Measurements from ENCODE around the gene TMEM87B.
"Not testable (repeated sequence)": the region's sequence is repeated elsewhere in the genome, so short reads cannot be mapped to it uniquely, and the experiment has no call there.

TMEM87B gene

GRCh38 chr2:112033600-112033999 lies 21.5 kb upstream of the TMEM87B start:
- no peak for DNase-seq (ENCODE audit: low read depth in 2 of 2)

GRCh38 chr2:112034924-112035323 lies 20.1 kb upstream of the TMEM87B start:
- no peak for DNase-seq (ENCODE audit: low read depth in 2 of 2)

GRCh38 chr2:112035786-112036185 lies 19.3 kb upstream of the TMEM87B start:
- DNase-seq (ENCODE audit: low read depth in 2 of 2): no peak

- DNase-seq (ENCODE audit: low read depth in 2 of 2): not testable (repeated sequence)
Measured at GRCh38 chr2:112039556-112039955, 15.5 kb upstream of the TMEM87B start.

GRCh38 chr2:112040066-112040465 lies 15.0 kb upstream of the TMEM87B start:
- not testable (repeated sequence) for DNase-seq (ENCODE audit: low read depth in 2 of 2)

GRCh38 chr2:112041460-112041859 lies 13.6 kb upstream of the TMEM87B start:
- DNase-seq (ENCODE audit: low read depth in 2 of 2): not testable (repeated sequence)

GRCh38 chr2:112045446-112046014 lies 9.5 kb upstream of the TMEM87B start:
- no peak for DNase-seq (ENCODE audit: low read depth in 2 of 2)

GRCh38 chr2:112046231-112046630 lies 8.8 kb upstream of the TMEM87B start:
- no peak for DNase-seq (ENCODE audit: low read depth in 2 of 2)

GRCh38 chr2:112047537-112048235 lies 7.4 kb upstream of the TMEM87B start:
- DNase-seq (ENCODE audit: low read depth in 2 of 2): no peak

GRCh38 chr2:112048236-112048592 lies 6.9 kb upstream of the TMEM87B start:
- no peak for DNase-seq (ENCODE audit: low read depth in 2 of 2)

- DNase-seq (ENCODE audit: low read depth in 2 of 2): no peak
Measured at GRCh38 chr2:112048887-112049286, 6.2 kb upstream of the TMEM87B start.

GRCh38 chr2:112050316-112050715 lies 4.8 kb upstream of the TMEM87B start:
- no peak for DNase-seq (ENCODE audit: low read depth in 2 of 2)

GRCh38 chr2:112053917-112054846 lies 887 bp upstream of the TMEM87B start:
- peak; percentile 97 to 99 for DNase-seq (ENCODE audit: low read depth in 2 of 2)

GRCh38 chr2:112055730-112056625 lies 909 bp downstream of the TMEM87B start:
- DNase-seq (ENCODE audit: low read depth in 2 of 2): no peak

- DNase-seq (ENCODE audit: low read depth in 2 of 2): no peak
Measured at GRCh38 chr2:112056626-112056987, 1.5 kb downstream of the TMEM87B start.

- DNase-seq (ENCODE audit: low read depth in 2 of 2): no peak
Measured at GRCh38 chr2:112059671-112060070, 4.6 kb downstream of the TMEM87B start.

GRCh38 chr2:112061299-112061698 lies 6.2 kb downstream of the TMEM87B start:
- no peak for DNase-seq (ENCODE audit: low read depth in 2 of 2)

- DNase-seq (ENCODE audit: low read depth in 2 of 2): no peak
Measured at GRCh38 chr2:112061840-112062239, 6.8 kb downstream of the TMEM87B start.

GRCh38 chr2:112062894-112063293 lies 7.8 kb downstream of the TMEM87B start:
- DNase-seq (ENCODE audit: low read depth in 2 of 2): no peak

GRCh38 chr2:112065486-112065885 lies 10.4 kb downstream of the TMEM87B start:
- no peak for DNase-seq (ENCODE audit: low read depth in 2 of 2)

- no peak for DNase-seq (ENCODE audit: low read depth in 2 of 2)
Measured at GRCh38 chr2:112065966-112066365, 10.9 kb downstream of the TMEM87B start.

- not testable (repeated sequence) for DNase-seq (ENCODE audit: low read depth in 2 of 2)
Measured at GRCh38 chr2:112069794-112070193, 14.7 kb downstream of the TMEM87B start.
